ENCODE results near the gene WDR7.

The WDR7 gene

DNA sequence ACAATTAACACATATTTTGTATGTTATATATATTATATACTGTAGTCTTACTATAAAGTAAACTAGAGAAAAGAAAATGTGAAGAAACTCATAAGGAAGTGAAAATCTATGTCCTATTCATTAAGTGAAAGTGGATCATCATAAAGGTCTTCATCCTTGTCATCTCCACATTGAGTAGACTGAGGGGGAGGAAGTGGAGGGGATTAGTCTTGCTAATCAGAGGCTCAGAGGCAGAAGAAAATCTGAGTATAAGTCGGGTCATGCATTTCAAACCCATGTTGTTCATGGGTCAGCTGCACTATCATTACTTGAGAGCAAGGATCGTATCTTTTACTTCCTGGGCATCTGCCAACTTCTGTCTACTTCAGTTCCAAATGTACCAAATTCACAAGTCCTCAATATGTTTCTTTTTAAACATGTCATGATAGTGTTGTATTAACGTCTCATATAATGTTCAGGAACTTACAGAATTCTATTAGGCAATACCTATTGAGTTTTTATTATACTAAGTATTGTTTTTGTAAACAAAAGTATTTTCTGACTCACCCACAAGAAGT, 286.8 kb downstream of the WDR7 start:
- Histone ChIP-seq H3K4me1 (ENCODE audit: control insufficient read depth, insufficient read depth, low read length) (no peaks in the 10 kb centered on the region), H3K9ac (ENCODE audit: low read length) (no peak overlapping the region), H3K36me3 (ENCODE audit: control insufficient read depth, insufficient read depth, low read length) (no peaks in the 10 kb centered on the region), H3K27ac (ENCODE audit: low read depth, low read length) (no peak overlapping the region), H3K4me3 (ENCODE audit: low read length) (no peak overlapping the region), H3K27me3 (ENCODE audit: control insufficient read depth, insufficient read depth, low read length) (no peaks in the 10 kb centered on the region)

DNA sequence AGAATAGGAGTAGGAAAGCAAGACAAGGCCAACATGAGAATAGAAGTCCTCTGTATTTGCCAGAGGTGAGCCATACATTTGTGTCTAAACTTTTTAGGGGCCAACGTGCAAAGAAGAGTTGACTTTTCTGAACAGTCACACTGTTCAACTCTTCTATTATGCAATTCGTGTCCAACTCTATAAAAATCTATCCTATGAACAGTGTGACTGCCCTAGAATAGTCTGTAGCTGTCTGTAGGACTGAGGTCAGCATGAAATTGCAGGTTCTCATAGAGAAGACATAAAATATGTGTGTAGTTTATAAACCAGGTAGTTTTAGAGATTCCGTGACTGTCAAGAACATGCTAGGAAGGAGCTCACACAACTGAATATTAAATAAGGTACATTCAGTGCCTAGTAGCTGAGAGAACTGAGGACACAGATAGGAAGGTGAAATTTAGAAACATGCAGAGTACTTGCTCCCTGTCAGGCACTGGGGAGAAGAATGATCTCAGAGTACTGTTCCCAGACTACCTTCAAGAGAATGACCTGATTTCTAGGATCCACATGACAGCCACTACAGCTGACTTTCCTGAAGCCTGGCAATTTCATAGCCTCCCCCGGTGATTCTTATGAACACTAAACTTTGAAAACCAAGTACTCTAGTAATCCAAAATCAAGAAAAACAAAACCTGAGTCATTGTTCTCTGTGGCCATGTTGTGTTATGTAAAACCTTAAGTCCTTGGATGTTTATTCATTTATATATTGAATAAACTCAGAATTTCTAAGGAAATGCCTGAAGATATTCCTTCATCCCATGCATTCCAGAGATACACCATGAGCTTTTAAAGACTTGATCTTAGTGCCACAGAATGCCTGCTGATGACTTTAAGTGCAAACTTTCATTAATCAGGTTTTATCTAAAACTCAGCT, 294.3 kb downstream of the WDR7 start:
- Histone ChIP-seq H3K4me3 (ENCODE audit: low read length) (no peak overlapping the region), H3K4me1 (ENCODE audit: control insufficient read depth, insufficient read depth, low read length) (no peaks in the 10 kb centered on the region), H3K9ac (ENCODE audit: low read length) (no peak overlapping the region), H3K27me3 (ENCODE audit: control insufficient read depth, insufficient read depth, low read length) (no peaks in the 10 kb centered on the region), H3K27ac (ENCODE audit: low read depth, low read length) (no peak overlapping the region), H3K36me3 (ENCODE audit: control insufficient read depth, insufficient read depth, low read length) (no peaks in the 10 kb centered on the region)

DNA sequence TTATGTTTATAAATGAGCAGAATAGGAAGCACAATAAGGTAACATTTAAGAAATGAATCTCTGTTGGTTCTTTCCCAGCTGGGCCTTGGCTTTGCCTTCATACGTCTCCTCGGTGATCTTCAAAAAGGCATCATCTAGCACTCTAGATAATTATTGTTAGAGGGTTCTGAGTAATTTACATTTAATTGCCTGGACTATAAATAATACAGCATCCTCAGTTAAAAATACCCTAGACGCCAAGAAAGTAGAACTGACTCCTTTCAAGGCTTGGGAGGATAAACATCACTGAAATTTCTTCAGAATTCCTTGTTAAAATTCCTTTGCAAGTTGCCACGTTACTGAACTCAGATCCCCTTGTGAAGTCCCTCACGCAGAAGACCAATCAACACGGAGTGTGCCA, 296.1 kb downstream of the WDR7 start:
- Histone ChIP-seq H3K4me1 (ENCODE audit: control insufficient read depth, insufficient read depth, low read length) (no peaks in the 10 kb centered on the region), H3K27me3 (ENCODE audit: control insufficient read depth, insufficient read depth, low read length) (no peaks in the 10 kb centered on the region), H3K27ac (ENCODE audit: low read depth, low read length) (no peak overlapping the region), H3K9ac (ENCODE audit: low read length) (no peak overlapping the region), H3K4me3 (ENCODE audit: low read length) (no peak overlapping the region), H3K36me3 (ENCODE audit: control insufficient read depth, insufficient read depth, low read length) (no peaks in the 10 kb centered on the region)

DNA sequence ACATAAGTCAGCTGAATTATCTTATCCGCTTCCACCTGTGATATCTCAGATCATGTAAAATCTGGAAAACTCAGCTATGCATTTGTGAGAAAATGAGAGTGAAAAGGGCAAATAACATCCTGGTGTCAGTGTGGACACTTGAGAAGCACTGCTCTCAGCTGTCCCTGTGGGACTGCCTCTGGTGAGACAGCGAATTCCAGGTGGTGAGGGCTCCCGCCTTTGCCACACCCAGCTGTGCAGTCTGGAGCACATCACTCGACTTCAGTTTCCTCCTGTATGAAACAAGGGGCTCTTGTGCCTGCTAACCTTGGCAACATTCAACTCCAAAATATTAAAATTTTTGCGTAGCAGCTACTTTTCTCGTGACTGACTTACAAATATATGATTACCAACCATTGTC, 300.9 kb downstream of the WDR7 start:
- Histone ChIP-seq H3K4me3 (ENCODE audit: low read length) (no peak overlapping the region), H3K36me3 (ENCODE audit: control insufficient read depth, insufficient read depth, low read length) (no peaks in the 10 kb centered on the region), H3K27ac (ENCODE audit: low read depth, low read length) (no peak overlapping the region), H3K9ac (ENCODE audit: low read length) (no peak overlapping the region), H3K4me1 (ENCODE audit: control insufficient read depth, insufficient read depth, low read length) (no peaks in the 10 kb centered on the region), H3K27me3 (ENCODE audit: control insufficient read depth, insufficient read depth, low read length) (no peaks in the 10 kb centered on the region)

DNA sequence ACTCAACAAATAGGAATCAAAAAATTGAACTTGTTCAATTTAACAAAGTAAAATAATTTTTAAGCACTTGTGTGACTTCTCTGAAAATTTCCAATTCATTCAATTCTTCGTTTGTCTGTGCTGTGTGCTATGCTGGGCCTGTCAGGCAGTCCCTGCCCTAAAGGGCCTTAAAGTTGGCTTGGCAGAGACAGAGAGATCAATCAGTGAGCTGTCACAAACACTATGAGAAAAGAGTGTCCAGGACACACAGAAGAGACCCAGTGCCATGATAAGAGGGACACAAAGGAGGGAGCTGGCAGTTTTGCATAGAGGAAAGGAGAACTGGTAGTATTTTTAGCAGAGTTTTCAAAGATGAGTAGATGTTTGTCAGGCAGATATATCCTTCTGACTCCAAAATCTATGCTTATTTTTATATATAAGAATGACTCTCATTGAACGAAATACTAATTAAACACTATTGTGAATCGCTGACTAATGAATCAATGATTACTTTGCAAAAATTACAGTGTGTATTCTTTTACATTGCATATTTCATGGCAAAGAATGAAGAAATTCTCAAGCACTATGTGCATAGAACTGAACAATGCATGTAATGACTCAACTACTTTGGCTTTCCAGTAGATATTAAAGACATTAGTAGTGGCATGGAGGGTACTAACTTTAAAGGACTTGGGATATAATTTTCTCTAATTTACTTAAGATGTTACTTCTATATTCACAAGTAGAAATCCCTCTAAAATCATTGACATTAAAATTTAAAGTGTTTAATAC, 302.5 kb downstream of the WDR7 start:
- Histone ChIP-seq H3K36me3 (ENCODE audit: control insufficient read depth, insufficient read depth, low read length) (no peaks in the 10 kb centered on the region), H3K27ac (ENCODE audit: low read depth, low read length) (no peak overlapping the region)

DNA sequence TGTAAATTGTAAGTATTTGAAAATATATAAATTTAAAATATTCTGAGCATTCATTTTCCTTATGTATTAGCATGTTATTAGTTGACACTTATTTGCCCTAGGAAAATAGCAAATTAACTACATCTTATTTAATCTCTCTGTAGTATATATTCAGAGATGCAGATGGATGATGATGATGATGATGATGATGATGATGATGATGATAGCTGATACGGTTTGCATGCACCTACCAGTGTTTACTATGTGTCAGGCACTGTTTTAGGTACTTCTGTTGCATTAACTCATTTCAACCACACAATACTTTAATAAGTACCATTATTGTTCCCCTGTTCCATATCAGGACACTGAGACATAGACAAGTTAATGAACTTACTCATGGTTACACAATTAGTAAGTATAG, 304.3 kb downstream of the WDR7 start:
- no peaks in the 10 kb centered on the region for H3K4me1 ChIP-seq (ENCODE audit: control insufficient read depth, insufficient read depth, low read length)
- no peak overlapping the region for H3K27ac ChIP-seq (ENCODE audit: low read depth, low read length)
- no peak overlapping the region for H3K9ac ChIP-seq (ENCODE audit: low read length)
- no peak overlapping the region for H3K4me3 ChIP-seq (ENCODE audit: low read length)
- H3K27me3 ChIP-seq (ENCODE audit: control insufficient read depth, insufficient read depth, low read length) = no peaks in the 10 kb centered on the region
- H3K36me3 ChIP-seq (ENCODE audit: control insufficient read depth, insufficient read depth, low read length) = no peaks in the 10 kb centered on the region

More for the DNA sequence above, 302.5 kb downstream of the WDR7 start:
- Histone ChIP-seq H3K4me3 (ENCODE audit: low read length) (no peak overlapping the region), H3K4me1 (ENCODE audit: control insufficient read depth, insufficient read depth, low read length) (no peaks in the 10 kb centered on the region), H3K27me3 (ENCODE audit: control insufficient read depth, insufficient read depth, low read length) (no peaks in the 10 kb centered on the region), H3K9ac (ENCODE audit: low read length) (no peak overlapping the region)

DNA sequence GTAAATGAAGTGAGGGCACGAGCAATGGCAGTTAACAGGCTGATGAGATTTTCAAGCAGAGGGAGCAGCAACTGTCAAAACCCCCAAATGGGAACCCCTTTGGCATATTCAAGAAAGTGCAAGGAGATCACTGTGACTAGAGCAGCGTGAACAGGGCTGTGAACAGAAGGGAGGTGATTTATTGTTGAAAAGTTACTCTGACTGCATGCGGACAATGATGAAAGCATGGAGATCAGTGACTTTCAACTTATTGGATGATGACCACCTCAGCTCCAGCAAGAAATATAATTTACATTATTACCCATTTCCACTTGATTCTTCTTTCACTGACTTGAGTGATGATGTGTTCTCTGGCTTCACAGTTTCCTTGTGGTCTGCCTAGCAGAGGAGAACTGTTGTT, 308.0 kb downstream of the WDR7 start:
- H3K36me3 ChIP-seq (ENCODE audit: control insufficient read depth, insufficient read depth, low read length) = no peaks in the 10 kb centered on the region
- H3K27ac ChIP-seq (ENCODE audit: low read depth, low read length) = no peak overlapping the region
- no peaks in the 10 kb centered on the region for H3K4me1 ChIP-seq (ENCODE audit: control insufficient read depth, insufficient read depth, low read length)
- no peak overlapping the region for H3K4me3 ChIP-seq (ENCODE audit: low read length)
- H3K9ac ChIP-seq (ENCODE audit: low read length) = no peak overlapping the region
- H3K27me3 ChIP-seq (ENCODE audit: control insufficient read depth, insufficient read depth, low read length) = no peaks in the 10 kb centered on the region

DNA sequence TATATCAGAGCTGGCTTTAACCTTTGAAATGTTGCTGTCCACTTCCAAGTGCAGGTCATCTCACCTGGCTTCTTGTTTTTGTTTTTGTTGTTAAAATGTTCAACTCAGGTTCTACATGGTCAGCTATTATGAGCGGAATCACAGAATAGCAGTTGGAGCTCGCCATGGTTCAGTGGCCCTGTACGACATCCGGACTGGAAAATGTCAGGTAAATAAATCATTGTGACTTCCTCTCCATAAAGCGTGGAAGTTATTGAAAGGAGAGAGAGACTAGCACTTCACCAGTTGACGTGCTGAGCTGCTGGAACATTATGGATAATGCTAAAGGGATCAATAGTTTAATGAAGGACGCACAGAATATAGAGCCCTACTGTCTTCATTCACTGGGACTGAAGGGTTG, 311.2 kb downstream of the WDR7 start:
- Histone ChIP-seq H3K4me1 (ENCODE audit: control insufficient read depth, insufficient read depth, low read length) (no peaks in the 10 kb centered on the region), H3K4me3 (ENCODE audit: low read length) (no peak overlapping the region), H3K27ac (ENCODE audit: low read depth, low read length) (no peak overlapping the region), H3K27me3 (ENCODE audit: control insufficient read depth, insufficient read depth, low read length) (no peaks in the 10 kb centered on the region), H3K9ac (ENCODE audit: low read length) (no peak overlapping the region), H3K36me3 (ENCODE audit: control insufficient read depth, insufficient read depth, low read length) (no peaks in the 10 kb centered on the region)

DNA sequence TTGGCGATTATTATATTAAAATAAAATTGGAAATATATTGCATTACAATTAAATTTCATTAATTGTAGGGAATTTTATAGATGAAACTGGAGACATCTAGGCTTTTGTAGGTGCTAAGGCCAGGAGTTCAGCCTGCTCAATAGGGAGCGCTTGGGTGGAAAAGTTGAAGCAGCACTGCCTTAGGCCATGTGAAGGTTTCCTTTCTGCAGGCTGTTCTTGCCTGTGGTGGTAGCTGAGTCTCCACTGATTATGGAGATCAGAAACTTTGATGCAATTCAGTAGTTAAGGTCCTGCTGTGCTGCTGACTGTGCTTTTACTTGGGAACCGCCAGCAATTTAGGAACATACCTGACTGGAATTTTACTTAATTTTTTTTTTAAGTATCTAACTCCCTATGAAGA, 315.9 kb downstream of the WDR7 start:
- H3K4me3 ChIP-seq (ENCODE audit: low read length) = no peak overlapping the region
- H3K4me1 ChIP-seq (ENCODE audit: control insufficient read depth, insufficient read depth, low read length) = no peaks in the 10 kb centered on the region
- no peak overlapping the region for H3K27ac ChIP-seq (ENCODE audit: low read depth, low read length)
- no peaks in the 10 kb centered on the region for H3K36me3 ChIP-seq (ENCODE audit: control insufficient read depth, insufficient read depth, low read length)
- no peaks in the 10 kb centered on the region for H3K27me3 ChIP-seq (ENCODE audit: control insufficient read depth, insufficient read depth, low read length)
- no peak overlapping the region for H3K9ac ChIP-seq (ENCODE audit: low read length)

DNA sequence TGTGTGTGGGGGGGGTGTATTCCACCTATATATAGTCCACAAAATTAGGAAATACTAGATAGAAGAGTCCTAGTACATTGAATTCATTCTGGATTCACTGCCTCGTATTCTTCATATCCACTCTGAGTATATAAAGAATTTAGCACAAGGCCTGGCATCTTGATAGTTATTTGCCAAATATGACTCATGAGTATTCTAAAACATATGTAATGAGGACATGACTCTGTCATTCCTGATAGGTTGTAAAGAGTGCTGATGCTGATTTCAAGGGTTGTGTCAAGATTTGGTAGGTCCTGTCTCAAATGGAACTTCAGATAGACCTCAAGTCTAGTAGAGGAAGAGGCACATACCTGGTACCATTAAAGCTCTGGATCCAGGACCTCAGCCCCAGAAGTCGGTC, 322.3 kb downstream of the WDR7 start:
- H3K27me3 ChIP-seq (ENCODE audit: control insufficient read depth, insufficient read depth, low read length) = no peaks in the 10 kb centered on the region
- H3K4me1 ChIP-seq (ENCODE audit: control insufficient read depth, insufficient read depth, low read length) = no peaks in the 10 kb centered on the region
- no peak overlapping the region for H3K27ac ChIP-seq (ENCODE audit: low read depth, low read length)
- no peak overlapping the region for H3K4me3 ChIP-seq (ENCODE audit: low read length)
- H3K36me3 ChIP-seq (ENCODE audit: control insufficient read depth, insufficient read depth, low read length) = no peaks in the 10 kb centered on the region
- no peak overlapping the region for H3K9ac ChIP-seq (ENCODE audit: low read length)

DNA sequence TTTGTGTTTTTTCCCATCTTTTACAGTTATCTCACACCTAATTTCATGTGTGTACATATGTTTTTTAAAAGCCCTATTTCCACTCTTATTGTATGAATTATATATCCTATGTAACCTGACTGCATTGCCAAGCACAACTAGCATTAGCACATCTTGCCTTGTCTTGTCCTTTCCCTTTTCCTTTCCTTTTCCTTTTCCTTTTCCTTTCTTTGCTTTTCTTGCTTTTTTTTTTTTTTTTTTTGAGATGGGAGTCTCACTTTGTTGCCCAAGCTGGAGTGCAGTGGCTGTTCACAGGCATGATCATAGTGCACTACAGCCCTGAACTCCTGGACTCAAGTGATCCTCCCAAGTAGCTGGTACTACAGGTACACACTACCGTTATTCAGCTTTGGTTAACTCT, 323.0 kb downstream of the WDR7 start:
- Histone ChIP-seq H3K9ac (ENCODE audit: low read length) (no peak overlapping the region), H3K27me3 (ENCODE audit: control insufficient read depth, insufficient read depth, low read length) (no peaks in the 10 kb centered on the region), H3K36me3 (ENCODE audit: control insufficient read depth, insufficient read depth, low read length) (no peaks in the 10 kb centered on the region), H3K4me1 (ENCODE audit: control insufficient read depth, insufficient read depth, low read length) (no peaks in the 10 kb centered on the region), H3K27ac (ENCODE audit: low read depth, low read length) (no peak overlapping the region), H3K4me3 (ENCODE audit: low read length) (no peak overlapping the region)

DNA sequence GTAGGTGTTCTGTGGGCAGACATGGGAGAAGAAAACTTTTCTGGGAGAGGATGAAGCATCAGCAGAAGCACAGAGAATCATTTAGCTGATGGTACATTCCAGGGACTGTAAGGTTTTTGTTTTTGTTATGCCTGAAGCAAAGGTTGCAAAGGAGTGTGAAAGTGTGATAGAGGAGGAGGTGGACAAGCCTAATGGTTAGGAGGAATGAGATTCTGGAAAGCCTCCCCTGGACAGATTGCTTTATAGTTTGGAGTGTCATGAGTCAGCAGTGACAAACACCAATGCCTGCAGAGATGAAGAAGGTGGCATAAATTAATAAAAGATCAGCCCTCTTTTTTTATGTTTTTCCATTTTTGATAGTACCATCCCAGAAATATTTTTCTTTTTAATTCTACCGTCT, 324.1 kb downstream of the WDR7 start:
- no peaks in the 10 kb centered on the region for H3K36me3 ChIP-seq (ENCODE audit: control insufficient read depth, insufficient read depth, low read length)
- no peak overlapping the region for H3K9ac ChIP-seq (ENCODE audit: low read length)
- H3K27ac ChIP-seq (ENCODE audit: low read depth, low read length) = no peak overlapping the region
- H3K4me1 ChIP-seq (ENCODE audit: control insufficient read depth, insufficient read depth, low read length) = no peaks in the 10 kb centered on the region
- H3K4me3 ChIP-seq (ENCODE audit: low read length) = no peak overlapping the region
- no peaks in the 10 kb centered on the region for H3K27me3 ChIP-seq (ENCODE audit: control insufficient read depth, insufficient read depth, low read length)
